Transverse colon (tissue), 4 donors: Measurements from ENCODE around the gene MTX1.

ENCODE experiments used
- EP300 ChIP-seq: sonication (generic); formaldehyde crosslinking; IDR thresholded peaks from one replicate; pipeline ENCODE4 v1.6.1; 2017; ENCODE audit warnings: antibody characterized with exemption, low read depth
- POLR2A ChIP-seq: fragments of 450-650 bp; IDR thresholded peaks from one replicate; pipeline ENCODE4 v1.6.1; 2016; ENCODE audit warnings: antibody characterized with exemption, mild to moderate bottlenecking, moderate library complexity
- POLR2AphosphoS5 ChIP-seq, 3 donors: sonication (generic); formaldehyde crosslinking; IDR thresholded peaks; one replicate each; pipeline ENCODE4 v1.6.1; 2016; ENCODE audit warnings: antibody characterized with exemption in 3 of 3
- TF ChIP-seq, protein P1 (sequence below), 5 experiments: fragments of 200-600 bp in 3 of 5; fragments of 450-650 bp in 2 of 5; sonication (generic) in 3 of 5; IDR thresholded peaks; 1 replicate in 2 of 5; 2 replicates in 3 of 5; pipeline ENCODE4 v1.5.1; 2016 to 2017; ENCODE audit warnings: antibody characterized with exemption in 5 of 5, inconsistent platforms in 3 of 5, mild to moderate bottlenecking in 2 of 5, moderate library complexity in 1 of 5

DNA sequence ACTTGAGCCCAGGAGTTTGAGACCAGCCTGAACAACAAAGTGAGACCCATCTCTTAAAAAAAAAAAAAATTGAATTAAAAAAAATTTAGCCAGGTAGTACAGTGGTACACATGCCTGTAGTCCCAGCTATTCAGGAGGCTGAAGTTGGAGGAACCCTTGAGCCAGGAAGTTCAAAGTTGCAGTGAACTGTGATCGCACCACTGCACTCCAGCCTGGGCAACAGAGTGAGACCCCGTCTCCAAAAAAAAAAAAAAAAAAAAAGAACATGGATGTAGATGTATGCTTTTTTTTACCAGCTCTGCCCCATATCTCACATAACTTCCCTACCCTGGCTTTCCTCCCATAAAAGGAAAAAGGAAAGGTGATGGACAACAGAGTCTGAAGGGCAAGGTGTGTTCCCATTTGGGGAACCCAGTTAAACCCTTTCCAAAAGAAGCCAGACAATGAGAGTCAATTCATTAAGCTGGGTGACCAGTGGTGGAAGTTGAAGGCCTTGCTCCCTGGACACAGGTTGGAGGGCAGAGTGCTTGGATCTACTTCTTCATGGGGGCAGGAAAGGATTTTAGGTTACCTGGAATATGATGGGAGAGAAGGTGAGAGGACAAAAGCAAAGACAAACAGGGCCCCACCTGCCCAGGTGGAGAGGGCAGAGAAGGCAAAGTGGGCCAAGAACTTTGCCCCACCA, 38.3 kb upstream of the MTX1 start:
- TF ChIP-seq, protein P1, sequence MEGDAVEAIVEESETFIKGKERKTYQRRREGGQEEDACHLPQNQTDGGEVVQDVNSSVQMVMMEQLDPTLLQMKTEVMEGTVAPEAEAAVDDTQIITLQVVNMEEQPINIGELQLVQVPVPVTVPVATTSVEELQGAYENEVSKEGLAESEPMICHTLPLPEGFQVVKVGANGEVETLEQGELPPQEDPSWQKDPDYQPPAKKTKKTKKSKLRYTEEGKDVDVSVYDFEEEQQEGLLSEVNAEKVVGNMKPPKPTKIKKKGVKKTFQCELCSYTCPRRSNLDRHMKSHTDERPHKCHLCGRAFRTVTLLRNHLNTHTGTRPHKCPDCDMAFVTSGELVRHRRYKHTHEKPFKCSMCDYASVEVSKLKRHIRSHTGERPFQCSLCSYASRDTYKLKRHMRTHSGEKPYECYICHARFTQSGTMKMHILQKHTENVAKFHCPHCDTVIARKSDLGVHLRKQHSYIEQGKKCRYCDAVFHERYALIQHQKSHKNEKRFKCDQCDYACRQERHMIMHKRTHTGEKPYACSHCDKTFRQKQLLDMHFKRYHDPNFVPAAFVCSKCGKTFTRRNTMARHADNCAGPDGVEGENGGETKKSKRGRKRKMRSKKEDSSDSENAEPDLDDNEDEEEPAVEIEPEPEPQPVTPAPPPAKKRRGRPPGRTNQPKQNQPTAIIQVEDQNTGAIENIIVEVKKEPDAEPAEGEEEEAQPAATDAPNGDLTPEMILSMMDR (IDR thresholded peaks at IDR 0.05) = no peak
- no peak for TF ChIP-seq POLR2A
- no peak for TF ChIP-seq POLR2AphosphoS5 (IDR thresholded peaks at IDR 0.05)
- TF ChIP-seq EP300 = no peak
